ENCODE results near the gene POLD1. TPM values are rescaled to one million over a fixed set of nuclear protein-coding genes. Genes with fewer than 3 reads are reported as not detected.
A peak's percentile ranks its signal among the peaks of the same experiment; 100 is the strongest.

POLD1 gene
- total RNA-seq, 6 experiments from 2014 or later, result 21.7 to 37.8 (median 33.7) TPM

- peak overlapping the region; percentile 81 for H3K4me3 Mint-ChIP-seq
- H3K27me3 Mint-ChIP-seq (ENCODE audit: insufficient read depth), result peaks cover 10% of the 10 kb centered on the region
- H3K27ac Mint-ChIP-seq, result no peak overlapping the region; the same call in 1 of the 2 replicates
- DNase-seq, result peak; percentile 42
- H3K36me3 Mint-ChIP-seq (ENCODE audit: low read depth), result no peaks in the 10 kb centered on the region
- 0 out of 2 replicates have a peak, but pooled peaks cover 4% of the 10 kb centered on the region for H3K9me3 Mint-ChIP-seq
- H3K4me1 Mint-ChIP-seq (ENCODE audit: low read depth), result no peaks in the 10 kb centered on the region
- TF ChIP-seq CTCF (IDR thresholded peaks at IDR 0.05), result peak; percentile 90
Observed at GRCh38 chr19:50357178-50358100, 26.7 kb upstream of the POLD1 start.

- Mint-ChIP-seq H3K9me3 (0 out of 2 replicates have a peak, but pooled peaks cover 4% of the 10 kb centered on the region), H3K4me3 (no peak overlapping the region), H3K36me3 (ENCODE audit: low read depth) (no peaks in the 10 kb centered on the region), H3K27me3 (ENCODE audit: insufficient read depth) (peaks cover 10% of the 10 kb centered on the region), H3K27ac (no peak overlapping the region), H3K4me1 (ENCODE audit: low read depth) (no peaks in the 10 kb centered on the region)
- no peak for TF ChIP-seq CTCF (IDR thresholded peaks at IDR 0.05)
- no peak for DNase-seq
Observed at GRCh38 chr19:50358483-50359327, 25.4 kb upstream of the POLD1 start.

GRCh38 chr19:50359328-50359818, 24.8 kb upstream of the POLD1 start:
- Mint-ChIP-seq H3K27ac (no peak overlapping the region), H3K36me3 (ENCODE audit: low read depth) (no peaks in the 10 kb centered on the region), H3K9me3 (0 out of 2 replicates have a peak, but pooled peaks cover 4% of the 10 kb centered on the region), H3K27me3 (ENCODE audit: insufficient read depth) (peaks cover 10% of the 10 kb centered on the region), H3K4me3 (no peak overlapping the region), H3K4me1 (ENCODE audit: low read depth) (no peaks in the 10 kb centered on the region)
- no peak for DNase-seq
- TF ChIP-seq CTCF (IDR thresholded peaks at IDR 0.05), result no peak

GRCh38 chr19:50361290-50362029, 22.7 kb upstream of the POLD1 start:
- Mint-ChIP-seq H3K4me1 (ENCODE audit: low read depth) (no peaks in the 10 kb centered on the region), H3K4me3 (no peak overlapping the region), H3K9me3 (0 out of 2 replicates have a peak, but pooled peaks cover 4% of the 10 kb centered on the region), H3K27ac (no peak overlapping the region), H3K27me3 (ENCODE audit: insufficient read depth) (peaks cover 3% of the 10 kb centered on the region), H3K36me3 (ENCODE audit: low read depth) (no peaks in the 10 kb centered on the region)
- no peak for TF ChIP-seq CTCF (IDR thresholded peaks at IDR 0.05)
- no peak for DNase-seq

GRCh38 chr19:50362030-50362412, 22.1 kb upstream of the POLD1 start:
- no peak overlapping the region for H3K4me3 Mint-ChIP-seq

More at GRCh38 chr19:50362030-50362412, 22.1 kb upstream of the POLD1 start:
- Mint-ChIP-seq H3K36me3 (ENCODE audit: low read depth) (no peaks in the 10 kb centered on the region), H3K4me1 (ENCODE audit: low read depth) (no peaks in the 10 kb centered on the region), H3K9me3 (0 out of 2 replicates have a peak, but pooled peaks cover 4% of the 10 kb centered on the region), H3K27me3 (ENCODE audit: insufficient read depth) (peaks cover 3% of the 10 kb centered on the region), H3K27ac (no peak overlapping the region)
- no peak for DNase-seq
- TF ChIP-seq CTCF (IDR thresholded peaks at IDR 0.05), result no peak
